DOHH2 (cell line): Measurements from ENCODE around the gene ZNF609.
"Not testable (repeated sequence)": the region's sequence is repeated elsewhere in the genome, so short reads cannot be mapped to it uniquely, and the experiment has no call there.

Experiments
- H3F3A ChIP-seq: fragments of 200-600 bp; sonication (generic), shearing (Covaris generic); 2 replicates; pipeline ENCODE4 v1.6.0; 2016; ENCODE audit warnings: antibody characterized with exemption, mild to moderate bottlenecking; ENCODE audit not compliant: control insufficient read depth, insufficient read depth
- H3K27ac ChIP-seq: fragments of 200-600 bp; sonication (generic); 2 replicates; pipeline ENCODE4 v1.5.1; 2014; ENCODE audit warnings: low read depth, mild to moderate bottlenecking, low read length, moderate library complexity
- H3K27me3 ChIP-seq: fragments of 200-600 bp; sonication (generic); 2 replicates; pipeline ENCODE4 v1.6.1; 2014; ENCODE audit warnings: mild to moderate bottlenecking, low read length, mixed read lengths; ENCODE audit not compliant: control insufficient read depth
- H3K36me3 ChIP-seq: fragments of 200-600 bp; sonication (generic); 2 replicates; pipeline ENCODE4 v1.6.1; 2014; ENCODE audit warnings: mild to moderate bottlenecking, low read length, moderate library complexity, mixed read lengths; ENCODE audit not compliant: control insufficient read depth
- H3K4me1 ChIP-seq: fragments of 200-600 bp; sonication (generic); 2 replicates; pipeline ENCODE4 v1.6.1; 2014; ENCODE audit warnings: mild to moderate bottlenecking, low read length, mixed read lengths; ENCODE audit not compliant: control insufficient read depth
- H3K4me2 ChIP-seq: fragments of 200-600 bp; sonication (generic); 2 replicates; pipeline ENCODE4 v1.6.0; 2014; ENCODE audit warnings: mild to moderate bottlenecking, low read length, moderate library complexity
- H3K4me3 ChIP-seq: fragments of 200-600 bp; sonication (generic); 2 replicates; pipeline ENCODE4 v1.5.1; 2014; ENCODE audit warnings: mild to moderate bottlenecking, low read length, mixed read lengths
- H3K79me2 ChIP-seq: fragments of 200-600 bp; sonication (generic); 2 replicates; pipeline ENCODE4 v1.6.1; 2014; ENCODE audit warnings: mild to moderate bottlenecking, low read length, mixed read lengths; ENCODE audit not compliant: control insufficient read depth
- H3K9me2 ChIP-seq: fragments of 200-600 bp; sonication (generic); replicated peaks from 2 replicates; pipeline ENCODE4 v1.6.1; 2014; ENCODE audit warnings: mild to moderate bottlenecking, low read length, mixed read lengths; ENCODE audit not compliant: control insufficient read depth
- H3K9me3 ChIP-seq: fragments of 200-600 bp; sonication (generic); 2 replicates; pipeline ENCODE4 v1.6.1; 2014; ENCODE audit warnings: antibody characterized with exemption, low read length, mixed read lengths; ENCODE audit not compliant: control insufficient read depth, insufficient read depth
- H4K20me1 ChIP-seq: fragments of 200-600 bp; sonication (generic); 2 replicates; pipeline ENCODE4 v1.6.0; 2014; ENCODE audit warnings: low read depth, mild to moderate bottlenecking, antibody characterized with exemption, low read length, moderate library complexity; ENCODE audit not compliant: control insufficient read depth, insufficient read depth
- CTCF ChIP-seq: fragments of 200-600 bp; sonication (generic); IDR thresholded peaks from one replicate; pipeline ENCODE4 v1.5.1; 2014; ENCODE audit warnings: antibody characterized with exemption, mild to moderate bottlenecking, low read depth, low read length; ENCODE audit not compliant: poor library complexity, severe bottlenecking
- EZH2phosphoT487 ChIP-seq: fragments of 200-600 bp; sonication (generic); IDR thresholded peaks from 2 replicates; pipeline ENCODE4 v1.6.1; 2017; ENCODE audit warnings: borderline replicate concordance, mild to moderate bottlenecking, antibody characterized with exemption, low read length, moderate library complexity, mixed read lengths

ZNF609 gene

GRCh38 chr15:64636556-64636955 lies 176.2 kb downstream of the ZNF609 start:
- no peaks in the 10 kb centered on the region for H3K27me3 ChIP-seq
- no peak overlapping the region for H3K27ac ChIP-seq
- peaks cover 50% of the 10 kb centered on the region for H3K4me1 ChIP-seq
- no peak overlapping the region for H3K4me2 ChIP-seq
- H3K4me3 ChIP-seq = no peak overlapping the region
- peaks cover 9% of the 10 kb centered on the region for H3K79me2 ChIP-seq
- no peaks in the 10 kb centered on the region for H3K9me2 ChIP-seq
- H4K20me1 ChIP-seq = no peaks in the 10 kb centered on the region
- H3F3A ChIP-seq = no peaks in the 10 kb centered on the region
- TF ChIP-seq EZH2phosphoT487 = no peak
- no peak for TF ChIP-seq CTCF
- peaks cover 7% of the 10 kb centered on the region for H3K36me3 ChIP-seq
- H3K9me3 ChIP-seq = peaks cover 4% of the 10 kb centered on the region; the same call in 1 of the 2 replicates

GRCh38 chr15:64637412-64637811 lies 177.0 kb downstream of the ZNF609 start:
- Histone ChIP-seq H3F3A (no peaks in the 10 kb centered on the region), H4K20me1 (no peaks in the 10 kb centered on the region), H3K9me3 (peaks cover 4% of the 10 kb centered on the region; the same call in 1 of the 2 replicates), H3K4me1 (peaks cover 44% of the 10 kb centered on the region), H3K4me3 (no peak overlapping the region), H3K9me2 (no peaks in the 10 kb centered on the region), H3K27me3 (no peaks in the 10 kb centered on the region), H3K36me3 (peaks cover 7% of the 10 kb centered on the region), H3K79me2 (peaks cover 9% of the 10 kb centered on the region), H3K4me2 (no peak overlapping the region), H3K27ac (no peak overlapping the region)
- no peak for TF ChIP-seq CTCF
- no peak for TF ChIP-seq EZH2phosphoT487

GRCh38 chr15:64639744-64640143 lies 179.4 kb downstream of the ZNF609 start:
- H3K9me2 ChIP-seq, H3K9me3 ChIP-seq, H3K79me2 ChIP-seq, H3K27me3 ChIP-seq, H3K4me3 ChIP-seq, H3K36me3 ChIP-seq, H4K20me1 ChIP-seq, H3F3A ChIP-seq, H3K4me2 ChIP-seq, H3K27ac ChIP-seq: not testable (repeated sequence)
- H3K4me1 ChIP-seq = peaks cover 24% of the 10 kb centered on the region

- no peaks in the 10 kb centered on the region for H3K9me2 ChIP-seq
- no peaks in the 10 kb centered on the region for H3F3A ChIP-seq
- H3K4me3 ChIP-seq = no peak overlapping the region
- no peak overlapping the region for H3K27ac ChIP-seq
- TF ChIP-seq EZH2phosphoT487 = no peak
- TF ChIP-seq CTCF = no peak
- H3K79me2 ChIP-seq = peaks cover 5% of the 10 kb centered on the region
- H3K36me3 ChIP-seq = peaks cover 7% of the 10 kb centered on the region
- no peak overlapping the region for H3K4me2 ChIP-seq
- no peaks in the 10 kb centered on the region for H4K20me1 ChIP-seq
- H3K4me1 ChIP-seq = peaks cover 19% of the 10 kb centered on the region
- H3K9me3 ChIP-seq = peaks cover 4% of the 10 kb centered on the region; the same call in 1 of the 2 replicates
- H3K27me3 ChIP-seq = no peaks in the 10 kb centered on the region
Measured at GRCh38 chr15:64640146-64640871, 179.9 kb downstream of the ZNF609 start.
